Activated CD4-positive, alpha-beta memory T cell treated with anti-CD3 and anti-CD28 coated beads for 36 hours (primary cell): ENCODE measurements around the gene ATP5PB. TPM values are rescaled to one million over a fixed set of nuclear protein-coding genes. Genes with fewer than 3 reads are reported as not detected.

ENCODE experiments used
- CTCF ChIA-PET: fragments of 350-600 bp; sonication (Branson Sonifier 250); formaldehyde crosslinking; loops from one replicate; lab custom pipeline; 2021; ENCODE audit warnings: antibody characterized with exemption, inconsistent platforms; lab: Charles Lee
- POLR2A ChIA-PET: fragments of 350-600 bp; sonication (Branson Sonifier 250); formaldehyde crosslinking; loops from one replicate; lab custom pipeline; 2021; ENCODE audit warnings: antibody characterized with exemption; lab: Charles Lee
- DNase-seq: peaks from one replicate; pipeline ENCODE4 v3.0.0-alpha.2; 2020
- H3K27ac Mint-ChIP-seq: one replicate; pipeline ENCODE4 v1.8.0; 2021; ENCODE audit warnings: mixed read lengths
- H3K27me3 Mint-ChIP-seq: one replicate; pipeline ENCODE4 v1.8.0; 2021; ENCODE audit warnings: mixed read lengths
- H3K36me3 Mint-ChIP-seq: one replicate; pipeline ENCODE4 v1.8.0; 2021; ENCODE audit warnings: mixed read lengths
- H3K4me1 Mint-ChIP-seq: one replicate; pipeline ENCODE4 v1.8.0; 2021; ENCODE audit warnings: low read depth, mixed read lengths
- H3K4me3 Mint-ChIP-seq: one replicate; pipeline ENCODE4 v1.8.0; 2021; ENCODE audit warnings: mild to moderate bottlenecking, mixed read lengths
- H3K9me3 Mint-ChIP-seq: one replicate; pipeline ENCODE4 v1.8.0; 2021; ENCODE audit warnings: mixed read lengths
- intact Hi-C: fragments of 100-400 bp; cut with micrococcal nuclease; formaldehyde crosslinking; loops from one replicate; pipeline ENCODE4 v1.15.1; 2023
- total RNA-seq, 2 experiments: library from RNA; stranded (reverse); gene quantifications; one replicate each; pipeline ENCODE4 v1.2.3, GENCODE V29; 2021

Gene ATP5PB
- total RNA-seq, 2 experiments from 2014 or later: 300 to 302 TPM

GRCh38 chr1:111419037-111419436, 30.2 kb upstream of the ATP5PB start:
- no peak for DNase-seq
- POLR2A ChIA-PET: no interaction called here
- CTCF ChIA-PET: interaction anchor here (0.9 kb wide), 1 partner anchor 19 kb away, joined by 3 read pairs; no protein-coding TSS in a partner anchor

GRCh38 chr1:111420377-111420776, 28.9 kb upstream of the ATP5PB start:
- ChIA-PET POLR2A (no interaction called here), CTCF (interaction anchor here (0.6 to 1.5 kb wide), 2 partner anchors 11 to 20 kb away, joined by 3 read pairs; no protein-coding TSS in a partner anchor)
- Mint-ChIP-seq H3K4me3 (no peak overlapping the region), H3K9me3 (no peaks in the 10 kb centered on the region), H3K27ac (no peak overlapping the region), H3K36me3 (peaks cover 18% of the 10 kb centered on the region), H3K27me3 (no peaks in the 10 kb centered on the region), H3K4me1 (no peaks in the 10 kb centered on the region)
- intact Hi-C loops: no loop called here
- DNase-seq: no peak

More at GRCh38 chr1:111419037-111419436, 30.2 kb upstream of the ATP5PB start:
- Mint-ChIP-seq H3K4me3 (no peak overlapping the region), H3K4me1 (no peaks in the 10 kb centered on the region), H3K27me3 (no peaks in the 10 kb centered on the region), H3K36me3 (peaks cover 18% of the 10 kb centered on the region), H3K9me3 (no peaks in the 10 kb centered on the region), H3K27ac (no peak overlapping the region)
- intact Hi-C loops: no loop called here

DNA sequence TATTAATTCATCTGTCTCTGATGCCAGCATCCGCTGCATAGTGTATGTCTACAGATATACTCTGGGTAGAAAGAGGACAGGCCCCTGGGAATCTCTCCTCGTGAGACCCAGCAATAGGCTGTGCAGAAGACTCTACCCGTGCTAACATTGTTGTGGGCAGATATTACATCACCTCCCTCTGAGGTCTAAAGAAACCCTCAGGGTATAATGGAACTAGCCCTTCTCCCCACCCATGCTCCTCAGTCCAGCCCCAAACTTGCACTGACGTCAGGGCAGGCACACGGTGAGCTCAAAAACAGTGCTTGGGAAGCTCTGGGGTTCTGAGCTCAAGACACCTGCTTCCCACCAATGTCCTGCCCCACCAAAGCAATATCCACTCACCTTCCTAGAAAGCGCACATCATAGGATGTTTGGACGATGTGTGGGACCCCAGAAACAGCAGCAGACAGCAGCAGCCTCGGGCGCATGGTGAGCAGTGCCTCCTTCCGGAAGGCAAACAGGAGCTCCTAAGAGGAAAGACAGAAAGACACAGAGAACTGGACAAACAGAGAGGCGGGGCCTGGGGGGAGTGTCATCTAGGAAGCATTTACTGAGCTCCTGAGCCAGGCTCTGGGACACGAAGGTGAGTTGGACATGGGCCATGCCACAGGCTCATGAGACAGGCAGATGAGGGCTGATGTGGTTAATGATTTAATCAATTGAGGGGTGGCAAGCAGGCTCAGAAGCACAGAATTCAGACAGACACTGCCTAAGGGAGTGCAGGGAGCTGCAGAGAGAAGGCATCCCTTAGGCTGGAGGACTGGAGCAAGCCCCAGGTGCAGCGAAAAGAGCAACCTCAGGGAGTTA, 26.5 kb upstream of the ATP5PB start:
- H3K4me1 Mint-ChIP-seq: peaks cover 2% of the 10 kb centered on the region
- H3K27ac Mint-ChIP-seq: no peak overlapping the region
- H3K36me3 Mint-ChIP-seq: peaks cover 13% of the 10 kb centered on the region
- no peak overlapping the region for H3K4me3 Mint-ChIP-seq
- CTCF ChIA-PET: no interaction called here
- H3K9me3 Mint-ChIP-seq: no peaks in the 10 kb centered on the region
- intact Hi-C loops: no loop called here
- no peak for DNase-seq
- no peaks in the 10 kb centered on the region for H3K27me3 Mint-ChIP-seq
- POLR2A ChIA-PET: no interaction called here

GRCh38 chr1:111424281-111424680, 25.0 kb upstream of the ATP5PB start:
- intact Hi-C loops: no loop called here
- no peaks in the 10 kb centered on the region for H3K9me3 Mint-ChIP-seq
- DNase-seq: no peak
- ChIA-PET POLR2A (no interaction called here), CTCF (interaction anchor here (0.6 kb wide), 1 partner anchor 476 kb away, joined by 3 read pairs; no protein-coding TSS in a partner anchor)
- no peaks in the 10 kb centered on the region for H3K27me3 Mint-ChIP-seq
- no peak overlapping the region for H3K4me3 Mint-ChIP-seq
- peaks cover 4% of the 10 kb centered on the region for H3K36me3 Mint-ChIP-seq
- peaks cover 4% of the 10 kb centered on the region for H3K4me1 Mint-ChIP-seq
- H3K27ac Mint-ChIP-seq: no peak overlapping the region

GRCh38 chr1:111436726-111437125, 12.5 kb upstream of the ATP5PB start:
- H3K9me3 Mint-ChIP-seq: no peaks in the 10 kb centered on the region
- H3K36me3 Mint-ChIP-seq: peaks cover 31% of the 10 kb centered on the region
- ChIA-PET POLR2A (no interaction called here), CTCF (interaction anchor here (0.7 to 2.7 kb wide), 3 partner anchors 11 to 214 kb away, joined by 3 to 8 read pairs (median 3); no protein-coding TSS in a partner anchor)
- H3K4me1 Mint-ChIP-seq: peaks cover 6% of the 10 kb centered on the region
- H3K27ac Mint-ChIP-seq: no peak overlapping the region
- H3K27me3 Mint-ChIP-seq: no peaks in the 10 kb centered on the region
- H3K4me3 Mint-ChIP-seq: no peak overlapping the region
- DNase-seq: no peak
- intact Hi-C loops: no loop called here

- intact Hi-C loops: loop anchor here (5.0 to 10.0 kb wide), 2 partner anchors 37 to 565 kb away; partner anchors contain the start of gene CD53
- H3K9me3 Mint-ChIP-seq: no peaks in the 10 kb centered on the region
- H3K36me3 Mint-ChIP-seq: peaks cover 56% of the 10 kb centered on the region
- peaks cover 31% of the 10 kb centered on the region for H3K4me1 Mint-ChIP-seq
- no peak for DNase-seq
- no peak overlapping the region for H3K4me3 Mint-ChIP-seq
- ChIA-PET POLR2A (interaction anchor here (0.6 kb wide), 1 partner anchor 207 kb away, joined by 3 read pairs; no protein-coding TSS in a partner anchor), CTCF (interaction anchor here (0.6 to 2.7 kb wide), 8 partner anchors 9 to 409 kb away, joined by 3 to 8 read pairs (median 4); partner anchors contain the start of genes ATP5PB and WDR77)
- no peaks in the 10 kb centered on the region for H3K27me3 Mint-ChIP-seq
- H3K27ac Mint-ChIP-seq: no peak overlapping the region
Measured at GRCh38 chr1:111439461-111440351, 9.6 kb upstream of the ATP5PB start.

DNA sequence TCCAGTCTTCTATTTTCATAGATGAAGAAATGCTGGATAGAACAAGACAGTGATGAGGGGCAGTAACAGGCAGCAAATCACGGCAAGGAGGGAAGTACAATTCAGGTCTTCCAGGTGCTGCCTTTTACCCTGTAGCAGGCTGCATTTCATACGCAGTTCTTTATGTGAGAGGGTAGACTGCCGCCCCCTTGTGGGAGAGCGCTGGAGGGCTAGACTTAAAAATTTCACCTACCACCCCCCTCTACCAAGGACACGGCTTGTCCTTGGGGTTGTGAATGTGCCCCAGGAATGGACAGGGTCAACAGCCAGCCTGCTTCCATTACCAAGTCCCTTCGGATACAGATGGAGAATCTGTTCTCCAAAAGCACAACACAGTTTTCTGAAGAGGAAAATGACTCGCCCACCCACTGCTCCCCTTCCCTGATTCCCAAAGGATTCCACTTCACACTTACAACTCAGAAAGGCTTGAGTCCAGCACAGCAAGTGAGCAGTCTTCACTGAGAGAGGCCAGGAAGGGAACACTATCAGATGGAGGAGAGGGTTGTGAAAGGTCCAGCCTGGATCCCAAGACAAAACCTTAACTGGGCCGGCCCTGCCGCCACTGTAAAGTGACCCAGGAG, 7.6 kb upstream of the ATP5PB start:
- peaks cover 46% of the 10 kb centered on the region for H3K4me1 Mint-ChIP-seq
- H3K4me3 Mint-ChIP-seq: no peak overlapping the region
- POLR2A ChIA-PET: no interaction called here
- intact Hi-C loops: loop anchor here (5.0 to 10.0 kb wide), 2 partner anchors 39 to 567 kb away; partner anchors contain the start of gene CD53
- DNase-seq: peak; percentile 75
- H3K27me3 Mint-ChIP-seq: no peaks in the 10 kb centered on the region
- peaks cover 63% of the 10 kb centered on the region for H3K36me3 Mint-ChIP-seq
- H3K27ac Mint-ChIP-seq: peak overlapping the region; percentile 63
- no peaks in the 10 kb centered on the region for H3K9me3 Mint-ChIP-seq
- CTCF ChIA-PET: interaction anchor here (0.6 to 2.0 kb wide), 14 partner anchors 15 to 326 kb away, joined by 3 to 9 read pairs (median 4); partner anchors contain the start of gene OVGP1

DNA sequence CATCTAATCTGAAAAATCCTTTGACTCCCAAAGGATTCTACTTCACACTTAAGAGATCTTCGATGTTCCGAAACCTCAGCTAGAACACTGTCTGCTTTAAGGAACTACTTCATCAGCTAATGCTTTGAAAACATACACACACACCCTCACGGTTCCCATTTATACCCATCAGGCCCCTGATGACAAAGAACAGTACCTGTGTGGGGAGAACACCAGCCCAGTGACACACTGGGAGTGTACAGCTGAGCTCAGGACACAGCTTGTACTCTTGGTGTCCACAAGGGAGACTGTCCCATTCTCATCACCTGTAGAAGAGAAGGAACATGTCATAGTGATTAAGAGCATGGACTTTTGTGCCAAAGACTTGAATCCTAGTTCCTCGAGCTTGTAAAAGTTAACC, 6.8 kb upstream of the ATP5PB start:
- H3K9me3 Mint-ChIP-seq: no peaks in the 10 kb centered on the region
- peak; percentile 49 for DNase-seq
- H3K4me1 Mint-ChIP-seq: peaks cover 54% of the 10 kb centered on the region

GRCh38 chr1:111444031-111444430, 5.2 kb upstream of the ATP5PB start:
- ChIA-PET CTCF (interaction anchor here (1.0 kb wide), 1 partner anchor 303 kb away, joined by 3 read pairs; no protein-coding TSS in a partner anchor), POLR2A (no interaction called here)
- DNase-seq: no peak
- Mint-ChIP-seq H3K27ac (peak overlapping the region; percentile 24), H3K9me3 (no peaks in the 10 kb centered on the region), H3K4me1 (peaks cover 63% of the 10 kb centered on the region), H3K4me3 (no peak overlapping the region), H3K27me3 (no peaks in the 10 kb centered on the region), H3K36me3 (peaks cover 53% of the 10 kb centered on the region)
- intact Hi-C loops: loop anchor here (5.0 to 10.0 kb wide), 2 partner anchors 42 to 569 kb away; partner anchors contain the start of gene CD53

More for the DNA sequence above, 6.8 kb upstream of the ATP5PB start:
- intact Hi-C loops: loop anchor here (5.0 to 10.0 kb wide), 2 partner anchors 40 to 568 kb away; partner anchors contain the start of gene CD53
- peaks cover 63% of the 10 kb centered on the region for H3K36me3 Mint-ChIP-seq
- ChIA-PET CTCF (interaction anchor here (0.6 to 2.0 kb wide), 10 partner anchors 35 to 327 kb away, joined by 3 to 9 read pairs (median 4); no protein-coding TSS in a partner anchor), POLR2A (no interaction called here)
- H3K27me3 Mint-ChIP-seq: no peaks in the 10 kb centered on the region
- no peak overlapping the region for H3K4me3 Mint-ChIP-seq
- H3K27ac Mint-ChIP-seq: peak overlapping the region; percentile 63

DNA sequence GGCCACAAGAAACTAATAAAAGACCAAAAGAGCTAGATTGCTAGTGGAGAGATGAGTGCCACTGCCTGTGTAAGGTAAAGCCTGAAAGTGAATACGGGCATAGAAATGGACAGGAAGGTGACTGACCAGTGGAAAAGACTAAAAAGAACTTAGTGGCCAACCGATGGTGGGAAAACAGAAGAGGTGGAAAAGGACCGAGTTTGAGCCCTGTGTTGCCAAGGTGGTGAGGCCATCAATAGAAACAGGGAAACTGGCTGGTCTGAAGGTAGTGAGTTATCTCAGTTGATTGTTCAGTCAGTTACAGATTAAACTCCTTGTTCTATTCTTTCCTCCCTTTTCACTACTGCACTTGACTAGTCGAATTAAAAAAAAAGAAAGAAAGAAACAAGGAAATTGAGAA, 2.7 kb upstream of the ATP5PB start:
- ChIA-PET CTCF (interaction anchor here (0.8 to 1.6 kb wide), 3 partner anchors 248 to 301 kb away, joined by 3 to 4 read pairs (median 3); no protein-coding TSS in a partner anchor), POLR2A (no interaction called here)
- DNase-seq: no peak
- peak overlapping the region; percentile 100 for H3K4me3 Mint-ChIP-seq
- peak overlapping the region; percentile 94 for H3K27ac Mint-ChIP-seq
- intact Hi-C loops: loop anchor here (5.0 to 10.0 kb wide), 3 partner anchors 244 to 572 kb away; partner anchors contain the start of genes CD53, CEPT1, DENND2D and DRAM2
- H3K27me3 Mint-ChIP-seq: no peaks in the 10 kb centered on the region
- H3K9me3 Mint-ChIP-seq: no peaks in the 10 kb centered on the region
- H3K36me3 Mint-ChIP-seq: peaks cover 51% of the 10 kb centered on the region
- H3K4me1 Mint-ChIP-seq: peaks cover 73% of the 10 kb centered on the region
